ENCODE results near the gene GPR137. TPM values are rescaled to one million over a fixed set of nuclear protein-coding genes. Genes with fewer than 3 reads are reported as not detected.

Gene GPR137
- total and polyA plus RNA-seq, 4 donors = 7.1 to 100 (median 56.2) TPM

- H3K9me3 ChIP-seq (ENCODE audit: control insufficient read depth, insufficient read depth, low read length) = no peaks in the 10 kb centered on the region
- peaks cover 6% of the 10 kb centered on the region for H3K27me3 ChIP-seq (ENCODE audit: control insufficient read depth, insufficient read depth, low read length)
- DNase-seq (ENCODE audit: low read depth in 4 of 6, low spot score in 6 of 6) = no peak
- H3K27ac ChIP-seq (ENCODE audit: low read depth, low read length) = no peak overlapping the region
- peaks cover 71% of the 10 kb centered on the region for H3K4me1 ChIP-seq (ENCODE audit: control insufficient read depth, insufficient read depth, low read length)
- H3K36me3 ChIP-seq (ENCODE audit: control insufficient read depth, insufficient read depth, low read length) = peaks cover 13% of the 10 kb centered on the region
- WGBS (ENCODE audit: insufficient coverage) = 86% methylated on average over 4 of the region's 4 CpGs
- no peak overlapping the region for H3K4me3 ChIP-seq (ENCODE audit: low read depth, low read length)
These were observed 36.6 kb upstream of the GPR137 start for GRCh38 chr11:64249038-64249437.

GRCh38 chr11:64249563-64250414 lies 35.9 kb upstream of the GPR137 start:
- Histone ChIP-seq H3K4me3 (ENCODE audit: low read depth, low read length) (no peak overlapping the region), H3K4me1 (ENCODE audit: control insufficient read depth, insufficient read depth, low read length) (peaks cover 68% of the 10 kb centered on the region)

GRCh38 chr11:64250415-64251015 lies 35.1 kb upstream of the GPR137 start:
- Histone ChIP-seq H3K4me3 (ENCODE audit: low read depth, low read length) (peak overlapping the region; percentile 52), H3K27me3 (ENCODE audit: control insufficient read depth, insufficient read depth, low read length) (peaks cover 6% of the 10 kb centered on the region), H3K4me1 (ENCODE audit: control insufficient read depth, insufficient read depth, low read length) (peaks cover 61% of the 10 kb centered on the region), H3K27ac (ENCODE audit: low read depth, low read length) (no peak overlapping the region), H3K9me3 (ENCODE audit: control insufficient read depth, insufficient read depth, low read length) (no peaks in the 10 kb centered on the region), H3K36me3 (ENCODE audit: control insufficient read depth, insufficient read depth, low read length) (peaks cover 14% of the 10 kb centered on the region)
- DNase-seq (ENCODE audit: low read depth in 4 of 6, low spot score in 6 of 6) = no peak
- WGBS (ENCODE audit: insufficient coverage) = 17% methylated on average over 12 of the region's 13 CpGs

More at GRCh38 chr11:64249563-64250414, 35.9 kb upstream of the GPR137 start:
- H3K27ac ChIP-seq (ENCODE audit: low read depth, low read length) = no peak overlapping the region
- 93% methylated on average over 3 of the region's 8 CpGs for WGBS (ENCODE audit: insufficient coverage)
- H3K36me3 ChIP-seq (ENCODE audit: control insufficient read depth, insufficient read depth, low read length) = peaks cover 13% of the 10 kb centered on the region
- H3K9me3 ChIP-seq (ENCODE audit: control insufficient read depth, insufficient read depth, low read length) = no peaks in the 10 kb centered on the region
- DNase-seq (ENCODE audit: low read depth in 4 of 6, low spot score in 6 of 6) = no peak
- H3K27me3 ChIP-seq (ENCODE audit: control insufficient read depth, insufficient read depth, low read length) = peaks cover 6% of the 10 kb centered on the region

GRCh38 chr11:64251016-64251752 lies 34.5 kb upstream of the GPR137 start, which contains the start of gene PLCB3:
PLCB3 (plus strand) TSS chr11:64251530; CDS start chr11:64251650, 120 bp downstream.
- Histone ChIP-seq H3K27ac (ENCODE audit: low read depth, low read length) (peak within 1 kb of the TSS; percentile 29), H3K4me1 (ENCODE audit: control insufficient read depth, insufficient read depth, low read length) (peaks cover 54% of the 10 kb centered on the region), H3K9me3 (ENCODE audit: control insufficient read depth, insufficient read depth, low read length) (no peaks in the 10 kb centered on the region), H3K27me3 (ENCODE audit: control insufficient read depth, insufficient read depth, low read length) (peaks cover 6% of the 10 kb centered on the region), H3K4me3 (ENCODE audit: low read depth, low read length) (peak within 1 kb of the TSS; percentile 53), H3K36me3 (ENCODE audit: control insufficient read depth, insufficient read depth, low read length) (peaks cover 21% of the 10 kb centered on the region)
- DNase-seq (ENCODE audit: low read depth in 4 of 6, low spot score in 6 of 6) = peak in 1 of 6 donors; percentile 65
- under 1% methylated on average over 75 of the region's 75 CpGs for WGBS (ENCODE audit: insufficient coverage)

- Histone ChIP-seq H3K9me3 (ENCODE audit: control insufficient read depth, insufficient read depth, low read length) (no peaks in the 10 kb centered on the region), H3K27me3 (ENCODE audit: control insufficient read depth, insufficient read depth, low read length) (peaks cover 6% of the 10 kb centered on the region), H3K4me3 (ENCODE audit: low read depth, low read length) (peak overlapping the region; percentile 53), H3K27ac (ENCODE audit: low read depth, low read length) (peak overlapping the region; percentile 29), H3K36me3 (ENCODE audit: control insufficient read depth, insufficient read depth, low read length) (peaks cover 26% of the 10 kb centered on the region), H3K4me1 (ENCODE audit: control insufficient read depth, insufficient read depth, low read length) (peaks cover 54% of the 10 kb centered on the region)
- DNase-seq (ENCODE audit: low read depth in 4 of 6, low spot score in 6 of 6) = no peak
- under 1% methylated on average over 18 of the region's 18 CpGs for WGBS (ENCODE audit: insufficient coverage)
These were observed 34.0 kb upstream of the GPR137 start for GRCh38 chr11:64251753-64252002.

GRCh38 chr11:64252003-64252872 lies 33.4 kb upstream of the GPR137 start:
- peak in 1 of 6 donors; percentile 59 for DNase-seq (ENCODE audit: low read depth in 4 of 6, low spot score in 6 of 6)
- Histone ChIP-seq H3K4me1 (ENCODE audit: control insufficient read depth, insufficient read depth, low read length) (peaks cover 49% of the 10 kb centered on the region), H3K9me3 (ENCODE audit: control insufficient read depth, insufficient read depth, low read length) (no peaks in the 10 kb centered on the region), H3K4me3 (ENCODE audit: low read depth, low read length) (peak overlapping the region; percentile 53), H3K27me3 (ENCODE audit: control insufficient read depth, insufficient read depth, low read length) (peaks cover 6% of the 10 kb centered on the region), H3K36me3 (ENCODE audit: control insufficient read depth, insufficient read depth, low read length) (peaks cover 29% of the 10 kb centered on the region), H3K27ac (ENCODE audit: low read depth, low read length) (peak overlapping the region; percentile 29)
- 13% methylated on average over 14 of the region's 23 CpGs for WGBS (ENCODE audit: insufficient coverage)

- peaks cover 6% of the 10 kb centered on the region for H3K27me3 ChIP-seq (ENCODE audit: control insufficient read depth, insufficient read depth, low read length)
- DNase-seq (ENCODE audit: low read depth in 4 of 6, low spot score in 6 of 6) = no peak
- no peak overlapping the region for H3K4me3 ChIP-seq (ENCODE audit: low read depth, low read length)
- H3K9me3 ChIP-seq (ENCODE audit: control insufficient read depth, insufficient read depth, low read length) = no peaks in the 10 kb centered on the region
- 83% methylated on average over 8 of the region's 8 CpGs for WGBS (ENCODE audit: insufficient coverage)
- peaks cover 43% of the 10 kb centered on the region for H3K4me1 ChIP-seq (ENCODE audit: control insufficient read depth, insufficient read depth, low read length)
- no peak overlapping the region for H3K27ac ChIP-seq (ENCODE audit: low read depth, low read length)
- peaks cover 34% of the 10 kb centered on the region for H3K36me3 ChIP-seq (ENCODE audit: control insufficient read depth, insufficient read depth, low read length)
These were observed 32.6 kb upstream of the GPR137 start for GRCh38 chr11:64253043-64253442.

- Histone ChIP-seq H3K27ac (ENCODE audit: low read depth, low read length) (no peak overlapping the region), H3K4me1 (ENCODE audit: control insufficient read depth, insufficient read depth, low read length) (peaks cover 43% of the 10 kb centered on the region), H3K4me3 (ENCODE audit: low read depth, low read length) (no peak overlapping the region), H3K9me3 (ENCODE audit: control insufficient read depth, insufficient read depth, low read length) (no peaks in the 10 kb centered on the region), H3K36me3 (ENCODE audit: control insufficient read depth, insufficient read depth, low read length) (peaks cover 38% of the 10 kb centered on the region), H3K27me3 (ENCODE audit: control insufficient read depth, insufficient read depth, low read length) (peaks cover 6% of the 10 kb centered on the region)
- DNase-seq (ENCODE audit: low read depth in 4 of 6, low spot score in 6 of 6) = peak in 1 of 6 donors; percentile 74
- WGBS (ENCODE audit: insufficient coverage) = 34% methylated on average over 4 of the region's 5 CpGs
These were observed 32.2 kb upstream of the GPR137 start for GRCh38 chr11:64253481-64253880.

GRCh38 chr11:64254326-64254725 lies 31.3 kb upstream of the GPR137 start:
- no peaks in the 10 kb centered on the region for H3K9me3 ChIP-seq (ENCODE audit: control insufficient read depth, insufficient read depth, low read length)
- H3K27ac ChIP-seq (ENCODE audit: low read depth, low read length) = no peak overlapping the region
- H3K4me1 ChIP-seq (ENCODE audit: control insufficient read depth, insufficient read depth, low read length) = peaks cover 43% of the 10 kb centered on the region
- 96% methylated on average over 7 of the region's 7 CpGs for WGBS (ENCODE audit: insufficient coverage)
- H3K4me3 ChIP-seq (ENCODE audit: low read depth, low read length) = no peak overlapping the region
- peaks cover 46% of the 10 kb centered on the region for H3K36me3 ChIP-seq (ENCODE audit: control insufficient read depth, insufficient read depth, low read length)
- H3K27me3 ChIP-seq (ENCODE audit: control insufficient read depth, insufficient read depth, low read length) = peaks cover 6% of the 10 kb centered on the region
- no peak for DNase-seq (ENCODE audit: low read depth in 4 of 6, low spot score in 6 of 6)
